Measurements from ENCODE around the gene XIRP2. TPM values are rescaled to one million over a fixed set of nuclear protein-coding genes. Genes with fewer than 3 reads are reported as not detected.
"Not testable (repeated sequence)": the region's sequence is repeated elsewhere in the genome, so short reads cannot be mapped to it uniquely, and the experiment has no call there.

XIRP2 gene
- total RNA-seq, 1 experiment from 2014 or later, result not detected

DNA sequence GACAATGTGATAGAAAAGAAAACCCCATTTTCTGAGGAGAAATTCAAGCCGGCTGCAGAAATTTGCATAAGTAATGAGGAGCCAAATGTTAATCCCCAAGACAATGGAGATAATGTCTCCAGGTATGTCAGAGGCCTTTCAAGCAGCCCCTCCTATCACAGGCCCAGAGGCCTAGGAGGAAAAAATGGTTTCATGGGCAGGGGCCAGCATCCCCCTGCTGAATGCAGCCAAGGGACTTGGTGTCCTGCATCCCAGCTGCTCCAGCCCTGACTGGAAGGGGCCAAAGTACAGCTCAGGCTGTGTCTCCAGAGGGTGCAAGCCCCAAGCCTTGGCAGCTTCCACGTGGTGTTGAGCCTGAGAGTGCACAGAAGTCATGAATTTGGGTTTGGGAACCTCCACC lies 380.0 kb downstream of the XIRP2 start:
- not testable (repeated sequence) for H3K4me3 ChIP-seq

DNA sequence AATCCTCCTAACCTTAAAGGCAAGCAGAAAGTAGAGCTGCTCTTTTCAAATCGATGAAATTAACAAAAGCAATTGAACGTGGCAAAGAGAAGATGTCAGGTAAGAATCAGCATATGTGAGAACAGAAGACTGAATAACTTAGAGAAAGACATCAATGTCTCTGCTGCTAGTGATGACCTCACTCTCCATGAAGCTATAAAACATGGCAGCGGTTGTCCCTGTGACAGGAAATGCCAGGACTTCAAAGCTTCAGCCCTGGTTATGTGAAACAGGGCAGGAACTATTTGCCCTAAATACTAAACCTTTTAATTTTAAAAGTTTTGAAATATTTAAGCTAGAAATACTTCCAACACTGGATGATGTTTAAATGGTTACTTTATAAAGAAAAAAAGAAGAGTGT lies 383.7 kb downstream of the XIRP2 start:
- no peak for DNase-seq
- H3K4me3 ChIP-seq, result no peak overlapping the region
- no peaks in the 10 kb centered on the region for H3K27me3 ChIP-seq
- 0 out of 2 replicates have a peak, but pooled peaks cover 4% of the 10 kb centered on the region for H3K9me3 ChIP-seq
- no peaks in the 10 kb centered on the region for H3K36me3 ChIP-seq

More for the DNA sequence above, 380.0 kb downstream of the XIRP2 start:
- H3K27me3 ChIP-seq, H3K36me3 ChIP-seq, DNase-seq, H3K9me3 ChIP-seq: not testable (repeated sequence)

DNA sequence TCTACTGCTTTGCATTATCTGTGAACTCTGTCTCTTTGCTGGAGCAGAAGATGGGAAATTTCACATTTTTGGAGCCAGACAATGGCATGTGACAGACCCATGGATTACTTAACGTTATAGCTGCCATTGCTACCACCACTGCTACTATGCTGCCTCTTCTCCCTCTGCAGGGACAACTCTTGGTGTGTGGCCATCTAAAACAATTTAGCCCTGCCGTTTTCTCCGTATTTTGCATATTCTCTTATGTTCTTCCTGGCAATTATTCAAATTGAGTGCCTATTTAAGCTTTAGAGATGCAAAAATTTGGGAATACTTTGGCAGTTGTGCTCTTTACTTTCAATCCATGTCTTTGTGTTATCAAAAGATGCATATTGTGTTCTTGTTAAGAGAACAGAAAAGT lies 386.8 kb downstream of the XIRP2 start:
- no peak overlapping the region for H3K4me3 ChIP-seq
- no peaks in the 10 kb centered on the region for H3K27me3 ChIP-seq
- no peaks in the 10 kb centered on the region for H3K9me3 ChIP-seq
- no peaks in the 10 kb centered on the region for H3K36me3 ChIP-seq
- no peak for DNase-seq

DNA sequence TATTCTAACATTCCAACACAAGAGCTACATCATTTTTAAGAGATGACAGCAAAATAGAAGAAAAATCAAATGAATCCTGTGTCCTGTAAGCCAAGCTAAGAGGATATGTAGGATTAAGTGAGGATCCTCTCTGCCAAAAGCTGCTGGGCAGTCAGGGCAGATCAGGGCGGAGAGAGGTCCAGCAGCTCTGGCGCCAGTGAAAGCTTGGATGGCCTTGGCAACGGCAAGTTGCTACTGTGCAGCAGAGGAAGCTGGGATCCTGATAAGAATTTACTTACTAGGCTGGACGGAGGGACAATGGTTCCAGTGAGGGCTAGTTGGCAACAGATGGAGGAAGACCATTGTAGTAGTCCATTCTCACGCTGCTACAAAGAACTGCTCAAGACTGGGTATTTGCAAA lies 391.5 kb downstream of the XIRP2 start:
- no peak for DNase-seq
- no peaks in the 10 kb centered on the region for H3K36me3 ChIP-seq

DNA sequence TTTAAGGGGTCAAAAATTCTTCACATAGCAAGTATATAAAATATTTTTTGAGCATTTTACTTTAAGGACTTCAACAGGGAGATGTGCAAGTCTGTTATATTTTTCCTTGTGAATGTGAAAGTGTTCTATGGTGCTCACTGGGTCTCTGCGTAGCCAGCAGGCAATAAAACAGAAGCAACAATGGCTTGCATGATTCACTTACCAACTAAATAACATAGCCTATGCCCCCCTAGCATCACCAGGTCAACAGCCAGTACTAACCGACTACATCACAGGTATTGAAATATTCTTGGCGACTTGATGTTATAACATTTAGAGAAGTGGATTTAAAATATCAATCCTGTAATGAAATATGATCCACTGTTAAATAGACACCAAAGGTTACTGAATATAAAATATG lies 398.9 kb downstream of the XIRP2 start:
- DNase-seq, result no peak

More for the DNA sequence above, 391.5 kb downstream of the XIRP2 start:
- Histone ChIP-seq H3K9me3 (no peaks in the 10 kb centered on the region), H3K27me3 (no peaks in the 10 kb centered on the region; the same call in 1 of the 2 replicates), H3K4me3 (no peak overlapping the region)

DNA sequence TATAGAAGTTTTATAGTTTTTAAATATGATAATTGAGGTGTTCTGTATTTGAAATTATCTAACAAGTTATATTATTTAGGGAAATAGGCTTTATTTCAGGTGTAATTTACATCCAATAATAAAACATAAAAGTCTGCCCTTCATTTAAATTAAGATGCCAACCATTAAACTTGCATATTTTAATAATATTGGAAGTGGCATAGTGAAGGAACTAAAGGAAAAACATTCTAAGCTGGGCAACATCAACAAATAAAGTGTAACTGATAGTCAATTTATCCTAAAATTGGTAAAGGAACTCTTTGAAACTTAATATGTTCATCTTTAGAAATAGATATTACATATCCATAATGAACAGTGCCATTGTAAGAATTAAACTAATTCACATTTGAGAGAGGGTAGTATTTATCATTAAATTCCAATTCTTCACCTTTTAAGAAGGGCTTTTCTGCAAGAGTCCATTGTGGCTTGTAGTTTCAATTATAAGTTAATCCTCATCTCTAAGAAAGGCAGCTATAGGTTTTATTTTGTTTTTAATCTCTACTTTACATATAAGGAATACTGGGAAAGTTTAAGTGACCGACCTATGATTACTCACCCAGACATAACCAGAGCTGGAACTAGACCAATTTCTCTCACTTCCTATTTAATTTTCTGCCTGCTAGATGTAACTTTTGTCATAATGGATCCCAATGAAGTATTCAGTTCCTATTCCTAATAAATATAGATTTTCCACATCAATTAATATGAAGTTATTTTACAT lies 401.6 kb downstream of the XIRP2 start:
- no peaks in the 10 kb centered on the region for H3K9me3 ChIP-seq
- no peak for DNase-seq
- H3K36me3 ChIP-seq, result no peaks in the 10 kb centered on the region
- no peak overlapping the region for H3K4me3 ChIP-seq
- H3K27me3 ChIP-seq, result peaks cover 7% of the 10 kb centered on the region

More for the DNA sequence above, 398.9 kb downstream of the XIRP2 start:
- Histone ChIP-seq H3K9me3 (no peaks in the 10 kb centered on the region), H3K4me3 (no peak overlapping the region), H3K36me3 (no peaks in the 10 kb centered on the region), H3K27me3 (peaks cover 6% of the 10 kb centered on the region)

DNA sequence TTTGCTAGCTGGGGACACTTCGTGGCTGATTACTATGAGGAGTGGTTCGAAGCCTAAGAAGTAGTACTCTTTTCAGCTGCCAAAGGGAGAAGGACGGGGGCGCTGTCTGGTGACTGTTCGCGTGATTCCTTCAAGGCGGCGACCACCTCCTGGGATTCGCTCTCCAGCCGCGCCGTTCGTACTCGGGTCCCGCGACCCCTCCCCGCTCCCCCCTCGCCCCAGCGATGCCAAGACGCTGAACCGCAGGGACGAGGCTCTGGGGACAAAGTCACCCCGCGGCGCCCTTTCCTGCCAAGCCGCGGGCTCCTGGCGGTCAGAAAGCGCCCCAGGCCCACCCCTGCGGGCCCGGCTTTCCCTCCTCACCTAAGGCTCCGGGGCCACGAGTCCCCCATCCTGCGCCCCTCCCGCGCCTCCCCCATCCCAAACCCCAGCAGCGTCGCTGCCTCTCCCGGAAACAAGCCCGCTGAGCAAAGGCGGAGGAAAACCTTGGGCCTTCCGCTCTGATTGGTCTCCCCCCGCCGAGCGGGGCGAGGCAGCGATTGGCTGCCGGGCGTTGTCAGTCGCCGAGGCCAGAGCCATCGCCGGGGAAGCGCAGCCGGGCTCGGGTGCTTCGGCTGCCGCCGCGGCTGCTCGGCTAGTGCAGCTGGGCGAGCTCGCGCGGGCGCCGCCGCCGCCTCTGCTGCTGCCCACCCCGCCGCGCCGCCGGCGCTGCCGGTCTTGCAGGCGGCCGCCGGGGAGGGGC lies 404.3 kb downstream of the XIRP2 start, which contains the start of gene B3GALT1:
TSS of gene B3GALT1 (plus strand) at position 572 of the 742 bp plus-strand sequence.
- no peaks in the 10 kb centered on the region for H3K36me3 ChIP-seq
- peak; percentile 92 for DNase-seq
- H3K27me3 ChIP-seq, result peaks cover 6% of the 10 kb centered on the region
- H3K4me3 ChIP-seq, result peak within 1 kb of the TSS; percentile 75
- H3K9me3 ChIP-seq, result no peaks in the 10 kb centered on the region

DNA sequence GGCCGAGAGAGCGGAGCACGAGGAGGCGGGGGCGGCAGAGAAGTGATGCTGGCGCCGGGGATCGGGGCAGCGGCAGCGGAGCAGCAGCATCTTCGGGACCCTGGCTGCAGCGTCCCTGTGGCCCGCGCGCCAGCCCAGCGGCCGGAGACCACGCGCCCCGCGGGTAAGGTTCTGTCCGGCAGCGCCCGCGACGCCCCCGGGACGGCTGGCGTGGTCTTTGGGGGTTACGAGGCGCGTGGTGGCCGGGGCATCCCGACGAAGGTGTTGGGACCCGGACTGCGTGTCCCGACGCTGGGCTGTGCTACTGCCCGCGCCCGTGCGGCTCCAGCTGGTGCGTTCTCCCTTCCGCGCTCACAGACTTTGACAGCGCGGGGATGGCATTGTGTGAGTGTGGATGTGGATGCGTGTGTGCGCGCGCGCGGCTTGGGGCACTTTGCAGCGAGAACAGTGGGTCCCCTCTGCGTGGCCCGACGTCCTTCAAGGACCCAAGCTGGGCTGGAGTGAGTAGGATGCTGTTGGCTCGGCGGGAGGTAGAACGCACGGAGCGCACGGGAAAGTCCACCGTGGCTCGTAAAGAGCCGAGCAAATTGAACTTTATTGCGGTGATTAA lies 405.0 kb downstream of the XIRP2 start:
- H3K4me3 ChIP-seq, result peak overlapping the region; percentile 75
- peak; percentile 33 for DNase-seq

DNA sequence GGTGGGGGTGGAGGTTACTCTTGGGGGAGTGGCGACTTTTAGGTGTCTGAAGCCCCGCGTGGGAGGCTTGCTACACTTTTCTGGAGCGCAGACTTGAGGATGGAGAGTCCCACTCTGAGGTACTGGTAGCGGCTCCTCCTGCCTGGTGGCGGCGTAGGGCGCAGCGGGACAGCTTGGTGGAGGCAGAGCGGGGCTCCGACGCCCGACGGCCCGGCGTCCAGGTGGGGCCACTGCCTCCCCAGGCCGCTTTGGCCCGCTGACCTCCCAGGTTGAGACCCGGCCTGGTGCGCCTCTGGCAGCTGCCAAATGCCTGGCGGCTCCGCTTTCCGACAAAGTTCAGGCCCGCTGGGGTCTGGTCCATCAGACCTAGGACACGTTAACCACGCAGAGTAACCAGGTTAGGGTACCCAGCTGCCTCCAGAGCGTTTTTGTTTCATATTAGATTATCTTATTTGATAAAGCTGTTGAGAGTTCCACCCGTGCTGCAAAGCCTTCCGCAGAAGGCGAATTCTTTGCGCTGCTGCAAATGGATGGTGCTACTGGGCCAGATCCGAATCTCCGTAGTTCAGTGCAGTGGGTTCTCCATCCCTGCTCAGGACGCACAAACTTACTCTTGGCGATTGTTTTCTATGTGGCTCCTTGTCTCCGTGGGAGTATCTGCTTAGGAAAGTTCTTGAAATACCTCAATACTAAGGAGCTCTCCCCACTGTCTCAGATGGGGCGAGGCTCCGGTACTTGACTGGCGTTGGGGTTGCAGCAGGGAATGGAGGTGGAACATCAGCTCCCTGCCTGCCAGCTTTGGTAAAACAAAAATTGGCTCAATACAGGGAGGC lies 405.9 kb downstream of the XIRP2 start:
- DNase-seq, result peak; percentile 18
- peaks cover 6% of the 10 kb centered on the region for H3K27me3 ChIP-seq
- no peaks in the 10 kb centered on the region for H3K36me3 ChIP-seq

More for the DNA sequence above, 405.0 kb downstream of the XIRP2 start:
- Histone ChIP-seq H3K27me3 (peaks cover 6% of the 10 kb centered on the region), H3K36me3 (no peaks in the 10 kb centered on the region), H3K9me3 (no peaks in the 10 kb centered on the region)

DNA sequence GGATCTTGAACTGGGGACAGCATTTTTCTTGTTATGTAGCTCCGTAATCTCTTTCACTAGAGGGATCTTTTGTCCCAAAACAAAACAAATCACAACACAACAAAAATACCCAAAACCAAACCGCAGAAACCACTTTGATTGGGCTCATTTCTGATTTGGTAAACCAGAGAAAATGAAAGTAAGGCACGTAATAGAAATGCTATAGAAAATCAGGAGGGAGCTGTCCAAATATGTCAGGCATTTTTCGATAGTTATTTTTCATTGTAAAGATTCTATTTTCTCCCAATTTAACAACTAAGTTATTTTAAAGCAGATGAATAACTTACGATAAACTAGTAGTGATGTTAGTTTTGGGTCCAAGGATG lies 406.5 kb downstream of the XIRP2 start:
- Histone ChIP-seq H3K4me3 (peak overlapping the region; percentile 75), H3K36me3 (no peaks in the 10 kb centered on the region), H3K27me3 (peaks cover 6% of the 10 kb centered on the region), H3K9me3 (no peaks in the 10 kb centered on the region)
- no peak for DNase-seq

More for the DNA sequence above, 405.9 kb downstream of the XIRP2 start:
- Histone ChIP-seq H3K4me3 (peak overlapping the region; percentile 75), H3K9me3 (no peaks in the 10 kb centered on the region)

DNA sequence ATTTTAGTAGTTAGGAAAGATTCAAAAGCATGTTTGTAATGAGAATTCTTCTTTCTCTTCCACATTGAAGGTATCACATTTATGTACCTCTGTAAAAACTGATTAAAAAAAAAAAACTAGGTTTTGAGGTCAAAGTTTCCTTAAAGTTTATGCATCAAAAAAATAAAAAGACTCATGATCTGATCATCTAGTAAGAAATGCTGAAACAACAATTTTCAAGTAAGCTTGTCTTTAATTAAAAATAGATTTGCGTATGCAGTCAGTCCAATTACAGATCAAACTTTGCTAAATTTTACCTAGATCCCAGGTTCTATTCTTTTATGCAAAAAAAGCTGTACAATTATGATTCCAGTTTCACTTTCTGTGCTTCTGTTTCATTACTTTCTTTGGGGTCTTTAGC lies 409.0 kb downstream of the XIRP2 start:
- H3K27me3 ChIP-seq, result 0 out of 2 replicates have a peak, but pooled peaks cover 2% of the 10 kb centered on the region
- H3K9me3 ChIP-seq, result no peaks in the 10 kb centered on the region
- H3K4me3 ChIP-seq, result no peak overlapping the region
- no peak for DNase-seq
- H3K36me3 ChIP-seq, result no peaks in the 10 kb centered on the region

DNA sequence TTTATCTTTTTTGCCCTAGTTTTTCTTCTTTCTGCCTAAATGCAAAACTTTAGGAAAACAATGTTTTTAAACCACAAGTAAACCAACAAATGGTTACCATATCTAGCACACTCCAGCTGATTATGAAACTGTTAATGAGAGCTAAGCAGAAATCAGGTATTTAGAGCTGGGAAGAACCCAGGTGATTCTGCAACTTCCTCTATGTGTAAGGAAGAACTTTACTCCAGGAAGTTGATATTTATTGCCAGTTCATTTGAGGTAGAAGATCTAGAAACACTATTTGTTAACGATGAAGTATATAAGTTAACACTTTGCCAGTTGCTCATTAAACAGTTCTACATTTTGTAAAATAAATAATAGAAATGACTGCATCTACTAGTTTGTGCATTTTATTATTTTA lies 409.7 kb downstream of the XIRP2 start:
- Histone ChIP-seq H3K4me3 (no peak overlapping the region), H3K27me3 (0 out of 2 replicates have a peak, but pooled peaks cover 2% of the 10 kb centered on the region), H3K9me3 (no peaks in the 10 kb centered on the region), H3K36me3 (no peaks in the 10 kb centered on the region)
- DNase-seq, result no peak
